Inflammatory macrophage treated with lipopolysaccharide for 1 hour (primary cell): Measurements from ENCODE around the gene DGKE.

ENCODE experiments used
- DNase-seq, 2 donors: peaks; one replicate each; pipeline ENCODE4 v3.0.0-alpha.2; 2020 to 2022

DGKE gene

GRCh38 chr17:56917559-56918296 lies 83.8 kb downstream of the DGKE start:
- peak; percentile 78 to 81 for DNase-seq

GRCh38 chr17:56918916-56919315 lies 85.0 kb downstream of the DGKE start:
- DNase-seq = peak; percentile 98
